ENCODE measurements around the gene IQCF2. TPM values are rescaled to one million over a fixed set of nuclear protein-coding genes. Genes with fewer than 3 reads are reported as not detected.

IQCF2 gene
- polyA plus RNA-seq, 4 donors: not detected

GRCh38 chr3:51904034-51904823 is 42.8 kb downstream of the IQCF2 start:
- 88 to 96% (median 89%) methylated on average over 2 of the region's 2 CpGs for WGBS, 3 donors
- Histone ChIP-seq H3K27me3 (ENCODE audit: control insufficient read depth in 3 of 3, insufficient read depth in 3 of 3, low read length in 3 of 3) (peaks cover 0 to 6% (median 3%) of the 10 kb centered on the region in 3 donors), H3K4me1 (ENCODE audit: control insufficient read depth in 3 of 3, insufficient read depth in 2 of 3, low read depth in 1 of 3, low read length in 2 of 3) (no peaks in the 10 kb centered on the region), H3K27ac (ENCODE audit: low read depth in 1 of 3, low read length in 2 of 3) (no peak overlapping the region), H3K9me3 (ENCODE audit: control insufficient read depth in 2 of 2, insufficient read depth in 1 of 2, low read depth in 1 of 2, low read length in 1 of 2) (peaks cover 0 to 2% of the 10 kb centered on the region in 2 donors), H3K36me3 (ENCODE audit: control insufficient read depth in 3 of 3, insufficient read depth in 2 of 3, low read depth in 1 of 3, low read length in 3 of 3) (no peaks in the 10 kb centered on the region), H3K4me3 (ENCODE audit: low read depth in 1 of 3, low read length in 3 of 3) (no peak overlapping the region)
- FAIRE-seq: no peak
- DNase-seq: no peak

DNA sequence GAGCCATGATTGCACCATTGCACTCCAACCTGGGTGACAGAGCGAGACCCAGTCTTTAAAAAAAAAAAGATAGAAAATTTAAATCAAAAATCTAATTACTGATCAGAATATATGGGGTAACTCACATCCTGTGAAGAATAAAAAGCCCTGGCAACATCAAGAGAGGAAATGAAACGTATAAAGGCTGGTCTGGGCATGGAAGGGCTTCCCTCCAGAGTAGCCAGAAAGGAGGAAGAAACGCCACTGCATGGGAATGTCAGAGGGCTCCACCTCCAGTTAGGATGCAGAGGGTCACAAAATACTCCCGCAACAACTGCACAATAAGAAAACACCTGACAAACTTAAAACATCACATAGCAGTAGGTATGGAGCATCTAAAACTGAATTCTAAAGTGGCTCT is 46.6 kb downstream of the IQCF2 start:
- Histone ChIP-seq H3K9me3 (ENCODE audit: control insufficient read depth in 2 of 2, insufficient read depth in 1 of 2, low read depth in 1 of 2, low read length in 1 of 2) (peaks cover 0 to 5% of the 10 kb centered on the region in 2 donors), H3K4me1 (ENCODE audit: control insufficient read depth in 3 of 3, insufficient read depth in 2 of 3, low read depth in 1 of 3, low read length in 2 of 3) (no peaks in the 10 kb centered on the region), H3K27ac (ENCODE audit: low read depth in 1 of 3, low read length in 2 of 3) (no peak overlapping the region), H3K36me3 (ENCODE audit: control insufficient read depth in 3 of 3, insufficient read depth in 2 of 3, low read depth in 1 of 3, low read length in 3 of 3) (no peaks in the 10 kb centered on the region), H3K27me3 (ENCODE audit: control insufficient read depth in 3 of 3, insufficient read depth in 3 of 3, low read length in 3 of 3) (peaks cover 0 to 4% (median 0%) of the 10 kb centered on the region in 3 donors), H3K4me3 (ENCODE audit: low read depth in 1 of 3, low read length in 3 of 3) (no peak overlapping the region)
- no peak for DNase-seq
- no peak for FAIRE-seq
- WGBS, 3 donors: 66 to 82% (median 70%) methylated on average over 4 of the region's 4 CpGs

Other genes starting within 250 kb of the IQCF2 start
- 10 to 100 TPM; 56.0 to 85.7 (median 67.3) TPM for gene TEX264, start 190.4 kb upstream of the IQCF2 start, polyA plus RNA-seq
- gene GRM2, start 154.5 kb upstream of the IQCF2 start, polyA plus RNA-seq: under 1 TPM in 2 of 4 donors, not detected in 2; 0.07 to 0.18 TPM
- gene IQCF6, start 82.4 kb upstream of the IQCF2 start, polyA plus RNA-seq: not detected
- gene IQCF5, start 14.0 kb downstream of the IQCF2 start, polyA plus RNA-seq: not detected
- not detected for gene IQCF1, start 41.7 kb downstream of the IQCF2 start, polyA plus RNA-seq
- gene RRP9, start 80.3 kb downstream of the IQCF2 start, polyA plus RNA-seq: 10 to 100 TPM in 3 of 4 donors, 1 to 10 TPM in 1; 8.9 to 26.0 (median 15.6) TPM
- gene PARP3, start 80.7 kb downstream of the IQCF2 start, polyA plus RNA-seq: 10 to 100 TPM; 11.7 to 59.5 (median 35.8) TPM
- gene GPR62, start 93.8 kb downstream of the IQCF2 start, polyA plus RNA-seq: under 1 TPM in 2 of 4 donors, not detected in 2; 0.09 to 0.10 TPM
- gene PCBP4, start 105.8 kb downstream of the IQCF2 start, polyA plus RNA-seq: 10 to 100 TPM; 24.0 to 60.8 (median 39.2) TPM
- 100 to 1,000 TPM in 3 of 4 donors, 10 to 100 TPM in 1; 71.3 to 164 (median 125) TPM for gene ABHD14B, start 112.4 kb downstream of the IQCF2 start, polyA plus RNA-seq
- gene ABHD14A, start 113.4 kb downstream of the IQCF2 start, polyA plus RNA-seq: 10 to 100 TPM in 2 of 4 donors, 1 to 10 TPM in 2; 4.6 to 17.6 (median 10.4) TPM
- 1,000 to 10,000 TPM in 1 of 4 donors, 100 to 1,000 TPM in 3; 164 to 1,228 (median 588) TPM for gene ACY1, start 121.9 kb downstream of the IQCF2 start, polyA plus RNA-seq
- 1,000 to 10,000 TPM; 2,279 to 2,521 (median 2,399) TPM for gene RPL29, start 134.3 kb downstream of the IQCF2 start, polyA plus RNA-seq
- gene DUSP7, start 195.0 kb downstream of the IQCF2 start, polyA plus RNA-seq: 1 to 10 TPM; 1.6 to 9.4 (median 4.4) TPM